OCI-LY7 (cell line): ENCODE results near the gene FOXP1. TPM values are rescaled to one million over a fixed set of nuclear protein-coding genes. Genes with fewer than 3 reads are reported as not detected.

Experiments
- BruUV-seq: library from RNA; stranded (reverse); fragments of 400-500 nt; replicated peaks from 2 replicates; lab custom pipeline; 2021; lab: Mats Ljungman, UMichigan
- CTCF ChIA-PET: fragments of 300-600 bp; sonication (Branson Sonifier 250); formaldehyde crosslinking; loops from one replicate; lab custom pipeline; 2022; ENCODE audit warnings: antibody characterized with exemption; ENCODE audit not compliant: unreplicated experiment; lab: Charles Lee
- POLR2A ChIA-PET: fragments of 300-600 bp; sonication (Branson Sonifier 250); formaldehyde crosslinking; loops from one replicate; lab custom pipeline; 2022; ENCODE audit warnings: antibody characterized with exemption; lab: Charles Lee
- DNase-seq: peaks from one replicate; pipeline ENCODE4 v3.0.0-alpha.2; 2015; ENCODE audit warnings: low spot score
- H2AFZ ChIP-seq: fragments of 200-600 bp; sonication (generic), shearing (Covaris generic); 2 replicates; pipeline ENCODE4 v1.6.1; 2014; ENCODE audit warnings: mild to moderate bottlenecking, antibody characterized with exemption, low read length, moderate library complexity
- H3K27ac ChIP-seq: fragments of 200-600 bp; sonication (generic); 2 replicates; pipeline ENCODE4 v1.5.1; 2014; ENCODE audit warnings: mixed run types, low read depth, mild to moderate bottlenecking, moderate library complexity, low read length, inconsistent platforms; ENCODE audit not compliant: poor library complexity, severe bottlenecking
- H3K36me3 ChIP-seq: fragments of 200-600 bp; sonication (generic); 2 replicates; pipeline ENCODE4 v1.6.1; 2014; ENCODE audit warnings: mild to moderate bottlenecking, antibody characterized with exemption, low read length, moderate library complexity, mixed read lengths; ENCODE audit not compliant: insufficient read depth
- H3K4me1 ChIP-seq: fragments of 200-600 bp; sonication (generic); 2 replicates; pipeline ENCODE4 v1.5.1; 2014; ENCODE audit warnings: mild to moderate bottlenecking, low read length; ENCODE audit not compliant: insufficient read depth, poor library complexity, severe bottlenecking
- H3K4me2 ChIP-seq: fragments of 200-600 bp; sonication (generic); 2 replicates; pipeline ENCODE4 v1.6.1; 2014; ENCODE audit warnings: mild to moderate bottlenecking, low read length
- H3K4me3 ChIP-seq: fragments of 200-600 bp; sonication (generic); 2 replicates; pipeline ENCODE4 v1.5.1; 2014; ENCODE audit warnings: mild to moderate bottlenecking, low read depth, low read length; ENCODE audit not compliant: poor library complexity, severe bottlenecking
- H3K79me2 ChIP-seq: fragments of 200-600 bp; sonication (generic); 2 replicates; pipeline ENCODE4 v1.6.1; 2016; ENCODE audit warnings: low read depth, mild to moderate bottlenecking, low read length, moderate library complexity, mixed read lengths; ENCODE audit not compliant: insufficient read depth
- H3K9me2 ChIP-seq: fragments of 200-600 bp; sonication (generic); 2 replicates; pipeline ENCODE4 v1.6.1; 2016; ENCODE audit warnings: mild to moderate bottlenecking, low read length, mixed read lengths; ENCODE audit not compliant: insufficient read depth
- H3K9me3 ChIP-seq: fragments of 200-600 bp; sonication (generic); 2 replicates; pipeline ENCODE4 v1.6.1; 2014; ENCODE audit warnings: mild to moderate bottlenecking, mixed run types, low read length, mixed read lengths
- H4K20me1 ChIP-seq: fragments of 200-600 bp; sonication (generic); 2 replicates; pipeline ENCODE4 v1.6.1; 2014; ENCODE audit warnings: mild to moderate bottlenecking, antibody characterized with exemption, low read length, moderate library complexity, mixed read lengths; ENCODE audit not compliant: insufficient read depth
- EZH2phosphoT487 ChIP-seq: fragments of 200-600 bp; sonication (generic); IDR thresholded peaks from 2 replicates; pipeline ENCODE4 v1.6.1; 2018; ENCODE audit warnings: low read depth, borderline replicate concordance, mild to moderate bottlenecking, mixed run types, antibody characterized with exemption, low read length, moderate library complexity, mixed read lengths
- intact Hi-C: fragments of 100-400 bp; cut with micrococcal nuclease; formaldehyde crosslinking; loops from one replicate; pipeline ENCODE4 v1.10.0; 2022; ENCODE audit not compliant: unreplicated experiment
- total RNA-seq, 2 experiments: library from RNA; depleted of rRNA in 1 of 2; stranded (reverse); fragments of >200 nt in 1 of 2; shearing (Covaris generic) in 1 of 2; gene quantifications; 2 replicates each; pipeline ENCODE4 v1.2.3, GENCODE V29; 2014 to 2022
- TF ChIP-seq, protein P1 (sequence below): fragments of 200-600 bp; sonication (generic); conservative IDR thresholded peaks from 2 replicates; pipeline ENCODE4 v1.5.1; 2014; ENCODE audit warnings: mild to moderate bottlenecking, antibody characterized with exemption, low read length, moderate library complexity, mixed read lengths

FOXP1 gene
- total RNA-seq, 2 experiments from 2014 or later: 87.3 to 151 TPM

DNA sequence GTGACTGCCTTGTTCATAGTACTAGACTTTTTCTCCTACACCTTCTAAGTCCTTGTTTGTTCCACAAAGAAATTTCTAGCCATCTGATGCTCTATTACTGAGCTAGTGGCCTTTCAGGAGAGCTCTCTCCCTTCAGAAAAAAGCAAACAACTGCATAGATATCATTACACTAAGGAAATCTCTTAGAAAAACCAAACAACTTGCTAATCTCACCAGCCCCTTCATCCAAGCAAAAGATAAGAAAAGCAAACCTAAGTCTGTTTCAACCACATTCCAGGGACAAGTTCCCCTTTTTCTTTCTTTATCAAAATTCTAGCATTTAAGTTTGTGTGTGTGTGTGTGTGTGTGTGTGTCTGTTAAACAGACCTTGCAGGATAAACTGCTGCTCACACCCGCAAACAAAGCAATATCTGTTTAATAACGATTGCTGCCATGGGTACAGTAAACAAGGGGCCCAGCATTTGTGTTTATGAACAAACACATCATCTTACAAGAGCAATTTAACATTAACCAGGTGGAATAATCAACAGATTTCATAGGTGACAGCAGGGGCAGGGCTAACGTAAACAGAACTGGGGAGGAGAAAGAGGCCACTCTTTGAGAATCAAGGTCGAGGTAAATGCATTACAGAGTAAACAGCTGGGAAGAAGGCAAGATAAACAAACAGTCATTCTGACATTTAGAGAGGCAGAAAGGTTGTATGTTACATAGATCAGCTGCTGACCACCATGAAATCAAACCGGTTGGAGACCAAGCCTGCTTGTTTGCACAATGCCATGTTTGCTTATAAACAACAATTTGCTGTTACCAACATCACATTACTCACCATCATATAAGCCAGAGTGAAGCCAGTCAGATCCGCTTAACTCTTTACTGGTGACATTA is 375.1 kb downstream of the FOXP1 start:
- H3K4me2 ChIP-seq: no peak overlapping the region
- BruUV-seq: no TSS peak
- CTCF ChIA-PET: no interaction called here

DNA sequence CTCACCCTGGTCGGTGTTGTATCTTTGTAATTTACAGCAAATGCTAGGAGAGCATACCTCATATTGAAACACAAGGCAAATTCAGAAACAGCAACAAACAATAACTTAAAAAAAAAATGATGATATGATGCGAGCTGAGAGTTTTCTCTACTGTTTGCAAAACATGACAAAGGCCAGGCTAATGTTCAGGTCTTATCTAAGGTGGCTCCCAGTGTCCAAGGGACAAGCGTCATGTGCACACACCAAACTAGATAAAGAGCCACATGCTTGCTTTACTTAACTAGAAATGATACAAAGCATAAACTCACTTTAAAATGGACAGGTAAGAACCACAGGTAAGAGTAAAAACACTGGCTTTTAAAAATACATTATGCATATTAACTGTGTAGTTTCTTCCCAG is 375.9 kb downstream of the FOXP1 start:
- no peaks in the 10 kb centered on the region for H3K9me2 ChIP-seq
- intact Hi-C loops: no loop called here
- H4K20me1 ChIP-seq: no peaks in the 10 kb centered on the region
- no peaks in the 10 kb centered on the region for H3K36me3 ChIP-seq
- no peak overlapping the region for H3K4me2 ChIP-seq
- no peak for DNase-seq
- no peak overlapping the region for H3K27ac ChIP-seq
- no peaks in the 10 kb centered on the region for H3K4me1 ChIP-seq
- no peak overlapping the region for H2AFZ ChIP-seq
- no peaks in the 10 kb centered on the region for H3K9me3 ChIP-seq
- POLR2A ChIA-PET: interaction anchor here (0.7 kb wide), 2 partner anchors 17 to 233 kb away, joined by 3 to 4 read pairs; no protein-coding TSS in a partner anchor
- H3K4me3 ChIP-seq: no peak overlapping the region
- no TSS peak for BruUV-seq
- CTCF ChIA-PET: no interaction called here
- TF ChIP-seq, protein P1, sequence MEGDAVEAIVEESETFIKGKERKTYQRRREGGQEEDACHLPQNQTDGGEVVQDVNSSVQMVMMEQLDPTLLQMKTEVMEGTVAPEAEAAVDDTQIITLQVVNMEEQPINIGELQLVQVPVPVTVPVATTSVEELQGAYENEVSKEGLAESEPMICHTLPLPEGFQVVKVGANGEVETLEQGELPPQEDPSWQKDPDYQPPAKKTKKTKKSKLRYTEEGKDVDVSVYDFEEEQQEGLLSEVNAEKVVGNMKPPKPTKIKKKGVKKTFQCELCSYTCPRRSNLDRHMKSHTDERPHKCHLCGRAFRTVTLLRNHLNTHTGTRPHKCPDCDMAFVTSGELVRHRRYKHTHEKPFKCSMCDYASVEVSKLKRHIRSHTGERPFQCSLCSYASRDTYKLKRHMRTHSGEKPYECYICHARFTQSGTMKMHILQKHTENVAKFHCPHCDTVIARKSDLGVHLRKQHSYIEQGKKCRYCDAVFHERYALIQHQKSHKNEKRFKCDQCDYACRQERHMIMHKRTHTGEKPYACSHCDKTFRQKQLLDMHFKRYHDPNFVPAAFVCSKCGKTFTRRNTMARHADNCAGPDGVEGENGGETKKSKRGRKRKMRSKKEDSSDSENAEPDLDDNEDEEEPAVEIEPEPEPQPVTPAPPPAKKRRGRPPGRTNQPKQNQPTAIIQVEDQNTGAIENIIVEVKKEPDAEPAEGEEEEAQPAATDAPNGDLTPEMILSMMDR: no peak
- no peak for TF ChIP-seq EZH2phosphoT487
- H3K79me2 ChIP-seq: no peaks in the 10 kb centered on the region

More for the DNA sequence above, 375.1 kb downstream of the FOXP1 start:
- H3K9me2 ChIP-seq: no peaks in the 10 kb centered on the region
- no peaks in the 10 kb centered on the region for H3K4me1 ChIP-seq
- no peak overlapping the region for H3K27ac ChIP-seq
- DNase-seq: no peak
- intact Hi-C loops: no loop called here
- no peak for TF ChIP-seq EZH2phosphoT487
- TF ChIP-seq, protein P1: no peak
- POLR2A ChIA-PET: interaction anchor here (0.6 to 0.7 kb wide), 3 partner anchors 15 to 234 kb away, joined by 3 to 4 read pairs (median 3); no protein-coding TSS in a partner anchor
- no peaks in the 10 kb centered on the region for H3K79me2 ChIP-seq
- H2AFZ ChIP-seq: no peak overlapping the region
- H3K36me3 ChIP-seq: no peaks in the 10 kb centered on the region
- H4K20me1 ChIP-seq: no peaks in the 10 kb centered on the region
- no peaks in the 10 kb centered on the region for H3K9me3 ChIP-seq
- H3K4me3 ChIP-seq: no peak overlapping the region
